K562 (cell line): Measurements from ENCODE around the gene ARID3C. TPM values are rescaled to one million over a fixed set of nuclear protein-coding genes. Genes with fewer than 3 reads are reported as not detected.

Experiments
- ATAC-seq: fragments of 200-7000 bp; cut with Tn5 transposase; 3 replicates; pipeline ENCODE4 v1.9.1; 2020; ENCODE audit warnings: moderate library complexity
- BruUV-seq: library from RNA; stranded (reverse); fragments of 400-500 nt; replicated peaks from 2 replicates; lab custom pipeline; 2021; lab: Mats Ljungman, UMichigan
- CTCF ChIA-PET: fragments of 300-600 bp; formaldehyde crosslinking; extraction: SDS; loops from one replicate; lab custom pipeline; 2021; ENCODE audit warnings: low intra/inter-chr PET ratio; lab: Yijun Ruan, JAX
- POLR2A ChIA-PET: fragments of 300-600, 350-650 bp; sonication (Branson Sonifier 250); formaldehyde crosslinking; extraction: SDS; loops from one replicate; lab custom pipeline; 2021; ENCODE audit warnings: antibody characterized with exemption, inconsistent platforms; lab: Yijun Ruan, JAX
- DNase-seq, 4 experiments: peaks; one replicate each; pipeline versions ENCODE4 v3.0.0 to v3.0.0-alpha.2; 2011 to 2018; ENCODE audit warnings: low spot score in 3 of 4, mixed read lengths in 3 of 4; ENCODE audit errors: extremely low read depth in 1 of 4
- FAIRE-seq: peaks from 2 replicates; lab custom pipeline; 2011; peaks lifted over from hg19 to GRCh38; lab: Jason Lieb, UNC
- H2AFZ ChIP-seq: 2 replicates; pipeline ENCODE4 v1.6.0; 2011; ENCODE audit warnings: low read depth, low read length, control low read depth, inconsistent platforms
- H3K27ac ChIP-seq: fragments of 200-600 bp; 3 replicates; pipeline ENCODE4 v1.8.0; 2011; ENCODE audit warnings: low read depth, mild to moderate bottlenecking, control low read depth, inconsistent platforms, low read length, moderate library complexity, mixed read lengths; ENCODE audit errors: extremely low read depth
- H3K27me3 ChIP-seq, 2 experiments: fragments of 300-600 bp in 1 of 2; 2 replicates in 1 of 2; 3 replicates in 1 of 2; pipeline versions ENCODE4 v1.6.0 to v1.8.0; 2011; ENCODE audit warnings: inconsistent platforms in 2 of 2, low read length in 2 of 2, mild to moderate bottlenecking in 1 of 2, mixed read lengths in 1 of 2, moderate library complexity in 1 of 2; ENCODE audit not compliant: control insufficient read depth in 2 of 2, insufficient read depth in 2 of 2
- H3K36me3 ChIP-seq: fragments of 300-600 bp; 3 replicates; pipeline ENCODE4 v1.8.0; 2011; ENCODE audit warnings: mild to moderate bottlenecking, low read length, inconsistent platforms; ENCODE audit not compliant: control insufficient read depth, insufficient read depth
- H3K4me1 ChIP-seq, 2 experiments: fragments of 200-600 bp in 1 of 2; replicated peaks in 1 of 2; 2 replicates in 1 of 2; 3 replicates in 1 of 2; pipeline versions ENCODE4 v1.5.1 to v1.8.0; 2011; ENCODE audit warnings: inconsistent platforms in 2 of 2, low read length in 2 of 2, mild to moderate bottlenecking in 1 of 2, mixed read lengths in 1 of 2, moderate library complexity in 1 of 2; ENCODE audit not compliant: control insufficient read depth in 2 of 2, insufficient read depth in 2 of 2
- H3K4me2 ChIP-seq: 2 replicates; pipeline ENCODE4 v1.6.1; 2011; ENCODE audit warnings: low read length, control low read depth, inconsistent platforms, mixed read lengths; ENCODE audit not compliant: insufficient read depth
- H3K4me3 ChIP-seq: fragments of 200-600 bp; sonication (generic), shearing (Covaris generic); 2 replicates; pipeline ENCODE4 v1.5.1; 2016; ENCODE audit warnings: control low read depth, inconsistent platforms
- H3K79me2 ChIP-seq: fragments of 200-600 bp; 3 replicates; pipeline ENCODE4 v1.8.0; 2011; ENCODE audit warnings: low read length, inconsistent platforms; ENCODE audit not compliant: control insufficient read depth, insufficient read depth
- H3K9ac ChIP-seq, 2 experiments: 2 replicates each; pipeline versions ENCODE4 v1.6.0 to v1.6.1; 2011; ENCODE audit warnings: low read depth in 2 of 2, low read length in 2 of 2, control low read depth in 1 of 2, inconsistent platforms in 1 of 2, mild to moderate bottlenecking in 1 of 2, mixed read lengths in 1 of 2; ENCODE audit not compliant: insufficient read depth in 1 of 2
- H3K9me1 ChIP-seq: one replicate; pipeline ENCODE4 v1.6.0; 2011; ENCODE audit warnings: inconsistent platforms, mild to moderate bottlenecking, low read length, moderate library complexity; ENCODE audit not compliant: control insufficient read depth, insufficient read depth
- H3K9me3 ChIP-seq: replicated peaks from 2 replicates; pipeline ENCODE4 v1.5.1; 2011; ENCODE audit warnings: low read depth, low read length, inconsistent platforms; ENCODE audit not compliant: control insufficient read depth, insufficient read depth
- H4K20me1 ChIP-seq: replicated peaks from 2 replicates; pipeline ENCODE4 v1.6.1; 2011; ENCODE audit warnings: low read length, inconsistent platforms, mixed read lengths; ENCODE audit not compliant: control insufficient read depth, insufficient read depth
- ILK ChIP-seq: fragments of 450-650 bp; IDR thresholded peaks from 2 replicates; pipeline ENCODE4 v1.6.1; 2016; ENCODE audit warnings: missing genetic modification characterization, low read depth, mild to moderate bottlenecking, missing compliant biosample characterization, moderate library complexity, borderline replicate concordance
- RFX5 ChIP-seq: IDR thresholded peaks from 2 replicates; pipeline ENCODE4 v1.6.1; 2011; ENCODE audit warnings: low read depth, mild to moderate bottlenecking, improper control_type of control experiment, low read length
- TCF15 ChIP-seq: fragments of 250-450 bp; sonication (Bioruptor Pico); IDR thresholded peaks from 2 replicates; pipeline ENCODE4 v1.8.0; 2022; ENCODE audit warnings: moderate library complexity, mild to moderate bottlenecking, inconsistent platforms
- TCF3 ChIP-seq: sonication (generic); formaldehyde crosslinking; IDR thresholded peaks from 2 replicates; pipeline ENCODE4 v1.4.0; 2020; ENCODE audit warnings: mild to moderate bottlenecking, missing genetic modification reagents
- ZBTB8A ChIP-seq: fragments of 450-650 bp; IDR thresholded peaks from 2 replicates; pipeline ENCODE4 v1.6.1; 2018; ENCODE audit warnings: mild to moderate bottlenecking, moderate library complexity; ENCODE audit not compliant: partially characterized antibody
- ZNF609 ChIP-seq: sonication (generic); formaldehyde crosslinking; IDR thresholded peaks from 2 replicates; pipeline ENCODE4 v1.8.1; 2023; ENCODE audit warnings: missing genetic modification reagents, mild to moderate bottlenecking, borderline replicate concordance
- WGBS: fragments of 100-300 bp; shearing (Covaris generic); methylation state at CpG from one replicate; pipeline ENCODE4 v1.1.6; 2016; ENCODE audit warnings: low coverage, mixed read lengths; ENCODE audit not compliant: insufficient coverage; ENCODE audit errors: missing lambda C conversion rate; 5-methylcytosine and 5-hydroxymethylcytosine counted together
- in situ Hi-C: fragments of 300-500 bp; cut with MboI; formaldehyde crosslinking; loops from 4 replicates; pipeline ENCODE4 v1.15.0; 2018; ENCODE audit warnings: inconsistent platforms, mixed read lengths
- intact Hi-C: fragments of 100-400 bp; cut with micrococcal nuclease; formaldehyde crosslinking; loops from 2 replicates; pipeline ENCODE4 v1.14.2; 2022
- polyA plus RNA-seq, 8 experiments: library from polyadenylated mRNA; depleted of rRNA in 4 of 8; stranded (reverse) in 5 of 8; unstranded in 3 of 8; fragments of >200 nt; fragmentation: Nextera tagmentation in 2 of 8; fragmentation: Illumina TruSeq in 1 of 8; extraction: Ambion mirVana in 2 of 8; extraction: Trizol in 1 of 8; gene quantifications; 2 replicates each; pipeline versions ENCODE4 v1.2.1 to v1.2.3, GENCODE V29; 2011 to 2014; ENCODE audit warnings: inconsistent platforms in 1 of 8, missing spikeins in 1 of 8
- total RNA-seq, 7 experiments: library from RNA; depleted of rRNA in 6 of 7; stranded (reverse); fragments of >200 nt in 6 of 7; fragmentation: Illumina TruSeq in 2 of 7; extraction: Trizol in 2 of 7; gene quantifications; 2 replicates each; pipeline versions ENCODE4 v1.2.1 to v1.2.3, GENCODE V29; 2011 to 2021; ENCODE audit warnings: low replicate concordance in 1 of 7
- TF ChIP-seq, protein P1 (sequence below), 3 experiments: fragments of 200-800 bp in 1 of 3; sonication (Bioruptor generic) in 1 of 3; sonication (generic) in 1 of 3; formaldehyde crosslinking in 1 of 3; IDR thresholded peaks; 2 replicates each; pipeline versions ENCODE4 v1.6.1 to v1.8.0; 2016 to 2022; ENCODE audit warnings: mild to moderate bottlenecking in 2 of 3, missing compliant biosample characterization in 2 of 3, missing genetic modification characterization in 2 of 3, missing genetic modification reagents in 1 of 3
- TF ChIP-seq, protein P2 (sequence below): fragments of 450-650 bp; conservative IDR thresholded peaks from 2 replicates; pipeline ENCODE4 v1.6.1; 2016; ENCODE audit warnings: missing genetic modification characterization, low read depth, mild to moderate bottlenecking, missing compliant biosample characterization, moderate library complexity

Gene ARID3C
- total and polyA plus RNA-seq, 9 of the 15 experiments (the other 6 are each of a cell fraction or from before 2014, with no cell fraction given) = not detected

- H3K27me3 ChIP-seq = peaks cover 6 to 56% of the 10 kb centered on the region in 2 experiments; a peak in 4 of 5 replicates
- POLR2A ChIA-PET = interaction anchor here (1.1 kb wide), 1 partner anchor 21 kb away, joined by 4 read pairs; no protein-coding TSS in a partner anchor
These were observed 48.5 kb downstream of the ARID3C start for GRCh38 chr9:34580358-34580757.

More at GRCh38 chr9:34580358-34580757, 48.5 kb downstream of the ARID3C start:
- WGBS = 0% methylated on average over 5 of the region's 8 CpGs
- ATAC-seq (no peak), FAIRE-seq (no peak), DNase-seq (no peak)
- Histone ChIP-seq H3K36me3 (no peaks in the 10 kb centered on the region), H3K4me3 (no peak overlapping the region), H3K4me2 (no peak overlapping the region), H3K4me1 (peaks cover 0 to 7% of the 10 kb centered on the region in 2 experiments; a peak in 2 of 5 replicates), H2AFZ (no peak overlapping the region), H3K79me2 (no peaks in the 10 kb centered on the region), H4K20me1 (no peaks in the 10 kb centered on the region; the same call in 1 of the 2 replicates), H3K9me1 (no peaks in the 10 kb centered on the region), H3K27ac (no peak overlapping the region), H3K9me3 (no peaks in the 10 kb centered on the region), H3K9ac (no peak overlapping the region)
- in situ Hi-C loops (no loop called here), intact Hi-C loops (no loop called here)
- BruUV-seq = no TSS peak
- CTCF ChIA-PET = interaction anchor here (0.7 kb wide), 1 partner anchor 1297 kb away, joined by 3 read pairs; no protein-coding TSS in a partner anchor
- TF ChIP-seq TCF15 (CRISPR knock-in tag) (no peak), TCF3 (CRISPR knock-in tag) (no peak), ZBTB8A (no peak), RFX5 (no peak), ZNF609 (CRISPR knock-in tag) (no peak), ILK (tag) (no peak)
- TF ChIP-seq, protein P1, sequence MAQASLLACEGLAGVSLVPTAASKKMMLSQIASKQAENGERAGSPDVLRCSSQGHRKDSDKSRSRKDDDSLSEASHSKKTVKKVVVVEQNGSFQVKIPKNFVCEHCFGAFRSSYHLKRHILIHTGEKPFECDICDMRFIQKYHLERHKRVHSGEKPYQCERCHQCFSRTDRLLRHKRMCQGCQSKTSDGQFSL (CRISPR knock-in tag; IDR thresholded peaks at IDR 0.05) = no peak
- TF ChIP-seq, protein P1 (tag; IDR thresholded peaks at IDR 0.05) = no peak
- TF ChIP-seq, protein P2, sequence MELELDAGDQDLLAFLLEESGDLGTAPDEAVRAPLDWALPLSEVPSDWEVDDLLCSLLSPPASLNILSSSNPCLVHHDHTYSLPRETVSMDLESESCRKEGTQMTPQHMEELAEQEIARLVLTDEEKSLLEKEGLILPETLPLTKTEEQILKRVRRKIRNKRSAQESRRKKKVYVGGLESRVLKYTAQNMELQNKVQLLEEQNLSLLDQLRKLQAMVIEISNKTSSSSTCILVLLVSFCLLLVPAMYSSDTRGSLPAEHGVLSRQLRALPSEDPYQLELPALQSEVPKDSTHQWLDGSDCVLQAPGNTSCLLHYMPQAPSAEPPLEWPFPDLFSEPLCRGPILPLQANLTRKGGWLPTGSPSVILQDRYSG (tag) = no peak
